KOPT-K1 (cell line): Measurements from ENCODE around the gene BCR.

Experiments
- H3K27ac ChIP-seq: fragments of 200-600 bp; sonication (generic); 2 replicates; pipeline ENCODE4 v1.5.1; 2016; ENCODE audit warnings: antibody characterized with exemption, mild to moderate bottlenecking, low read depth, low read length; ENCODE audit not compliant: poor library complexity, severe bottlenecking
- H3K36me3 ChIP-seq: fragments of 200-600 bp; sonication (generic); 2 replicates; pipeline ENCODE4 v1.5.1; 2017; ENCODE audit warnings: antibody characterized with exemption, mild to moderate bottlenecking, low read length, moderate library complexity; ENCODE audit not compliant: insufficient read depth
- H3K9me3 ChIP-seq: fragments of 200-600 bp; sonication (generic); 2 replicates; pipeline ENCODE4 v1.5.1; 2017; ENCODE audit warnings: antibody characterized with exemption, low read length, mild to moderate bottlenecking; ENCODE audit not compliant: insufficient read depth, poor library complexity, severe bottlenecking

The BCR gene

DNA sequence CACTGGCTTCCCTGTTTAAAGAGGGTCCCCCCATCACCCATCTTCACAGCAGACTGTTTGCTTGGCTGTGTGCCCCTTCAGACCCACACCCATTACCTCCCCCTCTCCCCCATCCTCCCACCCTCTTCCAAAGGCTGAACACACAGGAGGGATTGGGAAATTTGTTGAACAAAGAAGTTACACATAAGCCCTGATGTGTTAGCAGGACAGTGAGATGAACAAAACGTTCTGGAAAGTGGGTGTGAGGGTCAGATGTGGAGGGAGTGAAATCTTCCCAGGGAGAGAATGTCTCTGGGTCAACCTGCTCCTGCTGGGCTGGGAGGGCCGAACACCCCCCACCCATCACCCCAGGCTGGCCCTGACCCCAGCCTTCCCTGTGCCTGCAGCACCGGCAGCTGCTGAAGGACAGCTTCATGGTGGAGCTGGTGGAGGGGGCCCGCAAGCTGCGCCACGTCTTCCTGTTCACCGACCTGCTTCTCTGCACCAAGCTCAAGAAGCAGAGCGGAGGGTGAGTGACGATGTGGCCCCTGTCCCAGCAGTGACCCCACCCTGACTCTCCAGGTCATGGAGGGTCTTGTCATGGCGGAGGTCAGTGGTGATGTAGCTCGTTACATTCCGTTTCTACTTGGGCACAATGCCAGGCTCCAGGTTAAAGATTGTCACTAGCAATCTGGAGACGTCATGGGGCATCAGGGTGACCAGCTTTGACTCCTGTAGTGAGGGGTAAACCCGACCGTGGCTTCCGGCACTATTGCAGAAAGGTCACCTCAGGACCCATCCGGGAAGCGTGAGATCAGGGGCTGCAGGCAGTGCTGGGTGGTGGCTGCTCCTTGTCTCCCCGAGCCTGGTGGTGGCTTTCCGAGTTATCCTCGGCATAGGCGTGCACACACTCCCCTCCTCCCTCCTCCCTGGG lies 103.5 kb downstream of the BCR start:
- peaks cover 92% of the 10 kb centered on the region for H3K36me3 ChIP-seq
- H3K27ac ChIP-seq: no peak overlapping the region
- H3K9me3 ChIP-seq: no peaks in the 10 kb centered on the region

DNA sequence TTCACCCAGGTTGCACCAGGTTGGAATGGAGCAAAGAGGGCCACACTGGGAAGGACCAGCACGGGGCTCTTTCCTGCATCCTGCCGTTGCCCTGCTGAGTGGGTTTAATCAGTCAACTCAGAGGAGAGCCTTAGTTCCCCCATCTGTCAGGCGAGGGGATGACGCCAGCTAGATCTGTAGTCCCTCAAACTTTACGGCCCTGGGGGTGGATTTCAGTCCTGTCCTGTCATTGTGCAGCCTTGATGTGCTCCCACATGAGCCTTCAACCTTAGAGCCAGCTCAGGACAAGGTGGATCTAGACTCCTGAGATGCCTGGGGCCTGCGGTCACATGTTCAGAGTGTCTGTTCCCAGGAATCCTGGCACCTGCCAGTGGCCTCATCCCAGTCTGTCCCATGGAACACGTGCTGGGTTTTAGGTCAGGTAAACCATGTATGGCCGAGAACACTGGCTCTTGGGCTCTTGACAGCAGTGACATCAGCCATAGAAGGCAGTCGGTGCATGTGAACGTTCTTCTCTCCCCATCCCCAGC lies 104.3 kb downstream of the BCR start:
- Histone ChIP-seq H3K36me3 (peaks cover 92% of the 10 kb centered on the region), H3K27ac (no peak overlapping the region), H3K9me3 (no peaks in the 10 kb centered on the region)

DNA sequence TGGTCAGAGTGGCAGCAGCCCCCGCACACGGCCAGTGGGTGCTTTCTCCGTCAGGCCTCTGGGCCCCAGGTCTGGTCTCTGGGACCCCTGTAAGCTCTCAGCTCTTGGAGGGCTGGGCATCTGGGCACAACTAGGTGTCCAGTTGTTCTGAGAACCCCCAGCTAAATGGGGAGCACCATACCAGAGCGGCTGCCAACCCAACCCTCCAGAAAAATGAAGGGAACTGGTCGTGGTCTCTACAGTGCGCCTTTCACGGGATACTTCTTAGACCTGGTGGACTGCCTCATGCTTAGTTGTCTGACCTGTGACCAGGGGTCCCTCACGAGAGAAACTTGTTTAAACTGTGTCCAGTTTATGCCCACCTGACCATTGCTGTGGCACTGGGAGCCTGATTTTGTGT lies 104.9 kb downstream of the BCR start:
- H3K27ac ChIP-seq: no peak overlapping the region
- H3K9me3 ChIP-seq: no peaks in the 10 kb centered on the region
- H3K36me3 ChIP-seq: peaks cover 92% of the 10 kb centered on the region

DNA sequence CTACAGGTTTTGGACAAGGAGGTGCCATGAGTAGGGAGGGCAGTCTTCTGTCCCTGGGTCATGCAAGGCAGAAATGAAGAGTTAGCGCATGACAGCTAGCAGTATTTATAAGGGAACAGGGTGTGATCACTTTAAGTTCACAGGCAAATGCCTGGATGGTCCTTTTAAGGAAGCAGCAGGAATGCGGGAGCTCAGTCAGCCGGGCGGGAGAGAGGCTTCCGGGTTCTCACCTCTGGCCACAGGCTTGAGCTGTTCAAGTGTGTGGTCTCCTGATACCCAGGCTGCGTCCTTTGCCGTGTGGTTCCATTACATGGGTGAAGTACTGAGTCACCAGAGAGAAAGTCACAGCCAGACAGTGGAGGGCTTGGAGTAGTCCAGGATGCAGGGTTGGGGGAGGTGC lies 105.4 kb downstream of the BCR start:
- H3K27ac ChIP-seq: no peak overlapping the region
- H3K9me3 ChIP-seq: no peaks in the 10 kb centered on the region
- H3K36me3 ChIP-seq: peaks cover 92% of the 10 kb centered on the region

DNA sequence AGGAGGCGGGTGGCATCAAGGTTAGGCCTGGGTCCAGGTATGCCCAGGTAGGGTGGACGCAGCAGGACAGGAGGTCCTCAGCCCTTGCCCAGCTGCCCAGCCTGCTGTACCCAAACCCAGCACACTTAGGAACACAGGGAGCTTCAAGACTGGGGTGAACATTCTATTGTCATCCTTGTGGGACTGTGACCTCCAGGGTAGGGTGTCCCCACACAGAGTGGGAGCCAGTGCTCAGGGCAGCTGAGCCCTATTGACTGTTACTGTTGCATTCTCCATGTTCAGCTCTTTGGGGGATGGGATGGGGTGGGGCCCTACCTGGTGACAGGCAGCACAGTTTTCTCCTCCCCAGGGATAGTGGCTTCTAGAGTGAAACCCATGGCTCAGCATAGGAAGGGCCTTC lies 106.0 kb downstream of the BCR start:
- Histone ChIP-seq H3K27ac (no peak overlapping the region), H3K9me3 (no peaks in the 10 kb centered on the region)

DNA sequence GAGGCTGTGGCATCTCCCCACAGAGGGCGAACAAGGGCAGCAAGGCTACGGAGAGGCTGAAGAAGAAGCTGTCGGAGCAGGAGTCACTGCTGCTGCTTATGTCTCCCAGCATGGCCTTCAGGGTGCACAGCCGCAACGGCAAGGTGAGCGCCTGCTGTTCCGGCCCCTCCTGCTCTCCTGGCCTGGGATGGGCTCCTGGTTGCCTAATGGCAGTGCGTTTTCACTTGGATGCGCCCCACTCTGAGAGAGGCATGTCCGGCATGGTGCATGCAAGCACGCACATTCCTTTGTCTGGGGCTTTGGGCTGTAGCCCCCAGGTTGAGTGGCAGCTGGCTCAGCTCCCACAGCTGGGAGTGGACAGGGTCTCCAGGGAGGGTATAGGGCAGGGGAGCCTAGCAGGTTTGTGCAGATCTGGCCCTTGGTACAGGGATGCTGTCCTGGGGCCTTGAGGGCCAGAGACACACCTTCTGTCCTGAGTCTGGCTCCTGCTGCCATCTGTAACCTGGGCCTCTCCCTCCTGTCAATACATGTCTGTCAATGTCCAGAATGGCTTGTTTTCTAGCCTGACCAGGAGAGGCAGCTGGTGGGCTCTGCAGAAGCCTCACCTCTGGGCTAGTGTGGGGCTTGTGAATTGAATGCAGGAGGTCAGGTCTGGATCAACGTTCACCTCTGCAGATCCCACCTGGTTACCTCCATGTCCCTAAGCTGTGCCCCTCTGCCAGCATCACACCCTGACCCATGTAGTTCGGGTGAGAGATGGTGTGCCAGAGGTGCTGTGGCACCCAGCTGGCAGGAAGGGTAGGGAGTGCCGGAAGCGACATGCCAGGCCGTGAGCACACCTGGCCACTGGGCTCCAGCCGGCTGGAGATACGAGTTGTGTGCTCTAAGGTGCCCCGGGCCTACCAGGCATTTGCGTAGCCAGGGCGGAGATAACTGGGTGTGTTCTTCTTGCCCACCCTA lies 107.1 kb downstream of the BCR start:
- Histone ChIP-seq H3K27ac (no peak overlapping the region), H3K36me3 (peaks cover 98% of the 10 kb centered on the region), H3K9me3 (no peaks in the 10 kb centered on the region)

More for the DNA sequence above, 106.0 kb downstream of the BCR start:
- peaks cover 93% of the 10 kb centered on the region for H3K36me3 ChIP-seq

DNA sequence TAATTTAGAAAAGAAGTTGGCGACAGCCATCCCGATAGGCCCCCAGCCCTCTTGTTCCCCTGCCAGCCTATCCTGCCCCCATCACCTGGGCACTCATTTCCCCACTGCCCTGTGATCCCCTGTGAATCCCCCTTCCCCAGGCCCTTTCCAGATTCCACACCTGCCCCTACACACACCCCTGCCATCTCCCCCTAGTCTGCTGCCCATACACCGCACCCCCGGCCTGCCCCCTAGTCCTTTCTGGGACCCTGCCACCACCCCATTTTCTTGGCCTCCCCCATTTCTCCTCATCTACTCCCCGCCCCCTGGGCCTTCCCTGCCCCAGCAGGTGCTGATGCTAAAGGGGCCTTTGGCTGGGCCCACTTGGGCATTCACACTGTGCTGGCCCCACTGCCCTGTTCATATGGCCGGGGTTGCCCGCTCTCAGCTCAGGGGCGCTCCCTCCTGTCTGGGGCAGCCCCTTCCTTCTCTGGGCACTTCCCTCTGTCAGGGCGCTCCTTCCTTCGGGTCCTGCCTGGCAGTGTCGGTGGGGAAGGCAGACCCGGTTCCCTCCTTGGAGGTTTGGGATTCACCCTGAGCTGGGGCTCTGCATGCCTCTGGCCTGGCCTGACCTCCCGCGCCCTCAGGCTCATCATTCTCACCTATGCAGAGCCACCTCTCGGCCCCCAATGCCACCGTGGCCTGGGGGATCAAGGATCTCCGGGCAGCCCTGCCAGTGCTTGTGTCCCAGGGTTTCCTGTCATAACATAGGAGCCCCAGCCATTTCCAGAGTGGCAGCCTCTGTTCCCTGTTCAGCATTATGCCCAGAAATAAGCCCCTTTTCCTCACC lies 108.2 kb downstream of the BCR start:
- Histone ChIP-seq H3K27ac (no peak overlapping the region), H3K36me3 (peaks cover 98% of the 10 kb centered on the region), H3K9me3 (no peaks in the 10 kb centered on the region)

DNA sequence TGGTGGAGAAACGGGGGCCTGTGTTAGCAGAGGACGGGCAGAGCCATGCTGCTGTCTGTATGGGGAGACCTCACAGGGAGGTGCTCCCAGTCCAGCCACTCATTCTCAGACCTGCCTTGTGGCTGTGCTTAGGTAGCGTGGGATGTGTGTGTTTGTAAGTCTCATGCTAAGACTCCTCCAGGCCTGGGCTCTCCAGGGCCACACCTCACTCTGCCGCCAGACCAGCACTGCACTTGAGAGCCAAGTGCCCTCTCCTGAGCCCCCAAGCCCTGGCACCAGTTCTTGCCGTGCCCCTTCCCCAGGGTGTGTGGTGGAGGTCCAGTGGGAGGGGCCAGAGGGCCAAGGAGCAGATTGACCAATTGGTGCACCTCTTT lies 108.8 kb downstream of the BCR start:
- Histone ChIP-seq H3K9me3 (no peaks in the 10 kb centered on the region), H3K27ac (no peak overlapping the region), H3K36me3 (peaks cover 98% of the 10 kb centered on the region)

DNA sequence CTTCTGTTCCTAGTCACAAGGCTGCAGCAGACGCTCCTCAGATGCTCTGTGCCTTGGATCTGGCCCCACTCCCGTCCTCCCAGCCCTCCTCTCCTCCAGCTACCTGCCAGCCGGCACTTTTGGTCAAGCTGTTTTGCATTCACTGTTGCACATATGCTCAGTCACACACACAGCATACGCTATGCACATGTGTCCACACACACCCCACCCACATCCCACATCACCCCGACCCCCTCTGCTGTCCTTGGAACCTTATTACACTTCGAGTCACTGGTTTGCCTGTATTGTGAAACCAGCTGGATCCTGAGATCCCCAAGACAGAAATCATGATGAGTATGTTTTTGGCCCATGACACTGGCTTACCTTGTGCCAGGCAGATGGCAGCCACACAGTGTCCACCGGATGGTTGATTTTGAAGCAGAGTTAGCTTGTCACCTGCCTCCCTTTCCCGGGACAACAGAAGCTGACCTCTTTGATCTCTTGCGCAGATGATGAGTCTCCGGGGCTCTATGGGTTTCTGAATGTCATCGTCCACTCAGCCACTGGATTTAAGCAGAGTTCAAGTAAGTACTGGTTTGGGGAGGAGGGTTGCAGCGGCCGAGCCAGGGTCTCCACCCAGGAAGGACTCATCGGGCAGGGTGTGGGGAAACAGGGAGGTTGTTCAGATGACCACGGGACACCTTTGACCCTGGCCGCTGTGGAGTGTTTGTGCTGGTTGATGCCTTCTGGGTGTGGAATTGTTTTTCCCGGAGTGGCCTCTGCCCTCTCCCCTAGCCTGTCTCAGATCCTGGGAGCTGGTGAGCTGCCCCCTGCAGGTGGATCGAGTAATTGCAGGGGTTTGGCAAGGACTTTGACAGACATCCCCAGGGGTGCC lies 109.8 kb downstream of the BCR start:
- Histone ChIP-seq H3K27ac (no peak overlapping the region), H3K36me3 (peaks cover 98% of the 10 kb centered on the region)

DNA sequence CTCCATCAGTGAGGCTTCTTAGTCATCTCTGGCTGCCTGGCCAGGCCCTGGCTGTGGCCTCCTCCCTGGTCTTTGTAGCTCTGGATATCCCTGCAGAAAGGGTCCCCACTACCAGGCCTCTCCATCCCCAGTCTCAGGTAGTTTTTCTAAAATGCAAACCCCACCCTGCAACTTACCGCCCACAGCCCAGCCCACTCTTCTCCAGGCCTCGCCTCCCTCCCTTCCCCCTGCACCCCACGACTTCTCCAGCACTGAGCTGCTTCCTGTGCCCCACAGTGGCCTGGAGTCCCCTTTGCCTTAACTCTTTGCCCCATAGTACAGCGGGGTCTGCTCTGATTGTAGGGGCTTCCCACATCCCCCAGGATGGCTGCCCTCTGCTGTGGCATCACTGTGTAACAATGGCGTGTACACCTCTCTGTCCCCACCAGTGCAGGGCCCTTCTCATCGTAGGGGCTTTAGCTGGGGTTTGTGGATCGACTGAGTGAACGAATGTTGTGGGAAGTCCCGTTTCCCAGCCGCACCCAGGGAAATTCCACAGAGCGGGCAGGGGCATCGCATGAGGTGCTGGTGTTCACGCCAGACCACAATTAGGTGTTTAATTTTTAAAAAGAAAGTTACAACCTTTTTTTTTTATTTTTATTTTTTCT lies 111.6 kb downstream of the BCR start:
- Histone ChIP-seq H3K27ac (no peak overlapping the region), H3K9me3 (no peaks in the 10 kb centered on the region), H3K36me3 (peaks cover 96% of the 10 kb centered on the region)

More for the DNA sequence above, 109.8 kb downstream of the BCR start:
- H3K9me3 ChIP-seq: no peaks in the 10 kb centered on the region

DNA sequence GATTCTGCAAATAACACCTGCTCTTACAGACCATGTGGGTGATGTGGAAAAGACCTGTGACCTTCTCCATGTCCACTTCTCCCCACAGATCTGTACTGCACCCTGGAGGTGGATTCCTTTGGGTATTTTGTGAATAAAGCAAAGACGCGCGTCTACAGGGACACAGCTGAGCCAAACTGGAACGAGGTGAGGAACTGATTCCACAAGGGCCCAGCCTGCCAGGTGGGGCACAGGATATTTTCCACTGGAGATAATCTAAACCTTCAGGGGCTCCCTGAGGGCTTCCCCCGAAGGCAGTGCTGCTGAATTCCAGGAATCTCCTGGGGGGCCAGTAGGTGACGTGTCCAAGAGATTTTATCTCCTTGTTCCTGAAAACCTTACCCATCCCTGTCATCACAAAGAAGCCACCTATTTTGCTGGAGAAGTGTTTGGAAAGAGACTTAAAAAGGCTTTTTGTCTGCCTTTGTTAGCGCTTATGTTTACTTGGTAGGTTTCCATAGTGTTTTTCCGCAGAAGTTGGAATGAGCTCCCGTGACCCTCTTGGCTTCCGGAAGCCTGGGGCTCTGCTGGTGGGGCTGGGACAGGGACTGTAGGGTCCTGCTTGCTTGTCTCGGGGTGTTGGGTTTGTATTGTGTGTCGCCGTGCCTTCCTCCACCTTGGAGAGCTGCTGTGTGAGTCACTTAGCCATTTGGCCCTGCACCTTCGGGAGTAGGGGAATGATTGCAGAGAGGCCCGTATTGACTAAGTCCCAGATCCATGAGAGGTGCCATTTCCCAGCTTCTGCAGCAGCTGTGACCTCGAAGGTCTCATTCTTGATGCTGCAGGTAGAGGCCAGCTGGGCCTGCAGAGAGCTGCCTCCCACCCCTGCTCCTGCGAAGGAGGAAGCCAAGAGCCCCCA lies 112.4 kb downstream of the BCR start:
- no peak overlapping the region for H3K27ac ChIP-seq
- H3K36me3 ChIP-seq: peaks cover 96% of the 10 kb centered on the region

DNA sequence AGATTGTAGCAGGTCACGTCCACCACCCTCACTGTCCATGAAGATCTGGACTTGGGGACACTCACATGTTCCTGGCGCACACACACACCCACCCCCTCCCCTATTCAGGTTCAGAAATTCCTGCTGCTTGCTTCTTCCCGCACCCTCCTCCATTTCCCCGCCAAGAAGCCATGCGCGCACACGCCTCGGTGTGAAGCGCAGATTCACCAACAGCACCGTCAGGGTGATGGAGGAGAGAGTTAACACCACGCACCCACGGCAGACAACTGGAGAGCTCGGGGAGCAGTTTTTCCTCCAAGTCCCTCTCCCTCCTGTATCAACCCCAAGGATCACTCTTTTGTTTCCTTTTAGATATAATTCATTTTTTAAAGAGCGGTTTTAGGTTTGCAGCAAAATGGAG lies 113.4 kb downstream of the BCR start:
- H3K36me3 ChIP-seq: peaks cover 97% of the 10 kb centered on the region
- H3K9me3 ChIP-seq: no peaks in the 10 kb centered on the region
- no peak overlapping the region for H3K27ac ChIP-seq

More for the DNA sequence above, 112.4 kb downstream of the BCR start:
- H3K9me3 ChIP-seq: no peaks in the 10 kb centered on the region
